Stomach (tissue), 9 donors: ENCODE data around the gene DOCK9. TPM values are rescaled to one million over a fixed set of nuclear protein-coding genes. Genes with fewer than 3 reads are reported as not detected.

Experiments used
- DNase-seq, 2 donors: peaks; one replicate each; pipeline versions ENCODE4 v3.0.0 to v3.0.0-alpha.2; 2013 to 2019
- H3K27ac ChIP-seq, 5 donors: fragments of 200-600 bp in 4 of 5; sonication (generic) in 4 of 5; one replicate each; pipeline ENCODE4 v1.5.1; 2013 to 2019; ENCODE audit warnings: mild to moderate bottlenecking in 1 of 5, moderate library complexity in 1 of 5
- H3K27me3 ChIP-seq, 3 donors: fragments of 200-600 bp; sonication (generic); one replicate each; pipeline ENCODE4 v1.5.1; 2017 to 2019; ENCODE audit warnings: mixed run types in 1 of 3
- H3K36me3 ChIP-seq, 4 donors: fragments of 200-600 bp; sonication (generic); 1 replicate in 3 of 4; 2 replicates in 1 of 4; pipeline ENCODE4 v1.5.1; 2016 to 2019
- H3K4me1 ChIP-seq, 4 donors: fragments of 200-600 bp; sonication (generic); one replicate each; pipeline ENCODE4 v1.5.1; 2016 to 2019
- H3K4me3 ChIP-seq, 4 donors: fragments of 200-600 bp; sonication (generic) in 3 of 4; one replicate each; pipeline ENCODE4 v1.5.1; 2016 to 2019; ENCODE audit warnings: mild to moderate bottlenecking in 1 of 4
- H3K9me3 ChIP-seq, 4 donors: fragments of 200-600 bp; sonication (generic); one replicate each; pipeline ENCODE4 v1.5.1; 2016 to 2019
- CTCF ChIP-seq, 7 experiments: fragments of 450-650 bp in 4 of 7; fragments of 200-600 bp in 3 of 7; sonication (generic) in 3 of 7; IDR thresholded peaks; one replicate each; pipeline ENCODE4 v1.5.1; 2016 to 2019; ENCODE audit warnings: antibody characterized with exemption in 7 of 7, control low read depth in 2 of 7, mild to moderate bottlenecking in 1 of 7
- EP300 ChIP-seq: sonication (generic); formaldehyde crosslinking; IDR thresholded peaks from one replicate; pipeline ENCODE4 v1.6.1; 2017; ENCODE audit warnings: antibody characterized with exemption
- POLR2A ChIP-seq, 4 donors: fragments of 450-650 bp; IDR thresholded peaks; one replicate each; pipeline ENCODE4 v1.6.1; 2016; ENCODE audit warnings: antibody characterized with exemption in 4 of 4, control low read depth in 2 of 4, mild to moderate bottlenecking in 1 of 4, moderate library complexity in 1 of 4
- POLR2AphosphoS5 ChIP-seq, 3 donors: sonication (generic); formaldehyde crosslinking; IDR thresholded peaks; one replicate each; pipeline ENCODE4 v1.6.1; 2016; ENCODE audit warnings: antibody characterized with exemption in 3 of 3
- WGBS, 5 donors: extraction: QIAGEN DNeasy Blood & Tissue Kit in 3 of 5; methylation state at CpG; one replicate each; pipeline versions ENCODE4 v1.1.5 to v1.1.7; 2013 to 2018; 5-methylcytosine and 5-hydroxymethylcytosine counted together
- intact Hi-C: fragments of 100-400 bp; cut with DNase I; formaldehyde crosslinking; loops from one replicate; pipeline ENCODE4 v1.15.1; 2023; ENCODE audit warnings: low total_unique reads
- polyA plus RNA-seq, 3 donors: library from polyadenylated mRNA; stranded (reverse); fragments of 200-250 nt; gene quantifications; one replicate each; pipeline ENCODE4 v1.2.3, GENCODE V29; 2013
- total RNA-seq, 5 donors: library from RNA; depleted of rRNA; stranded (reverse); fragments of >200 nt; gene quantifications; one replicate each; pipeline versions ENCODE4 v1.1.0 to v1.2.3, GENCODE V29; 2014 to 2016
- donor health status: healthy with polysubstance abuse.
- donor health status: Bipolar disorder and iron deficiency.
- donor health status: healthy.

DOCK9 gene
- total and polyA plus RNA-seq, 8 donors: 8.7 to 97.9 (median 49.2) TPM

- WGBS, 5 donors: 62 to 75% (median 66%) methylated on average over 6 of the region's 6 CpGs
- intact Hi-C loops: no loop called here
Measured at GRCh38 chr13:98860491-98860890, 117.4 kb downstream of the DOCK9 start.

DNA sequence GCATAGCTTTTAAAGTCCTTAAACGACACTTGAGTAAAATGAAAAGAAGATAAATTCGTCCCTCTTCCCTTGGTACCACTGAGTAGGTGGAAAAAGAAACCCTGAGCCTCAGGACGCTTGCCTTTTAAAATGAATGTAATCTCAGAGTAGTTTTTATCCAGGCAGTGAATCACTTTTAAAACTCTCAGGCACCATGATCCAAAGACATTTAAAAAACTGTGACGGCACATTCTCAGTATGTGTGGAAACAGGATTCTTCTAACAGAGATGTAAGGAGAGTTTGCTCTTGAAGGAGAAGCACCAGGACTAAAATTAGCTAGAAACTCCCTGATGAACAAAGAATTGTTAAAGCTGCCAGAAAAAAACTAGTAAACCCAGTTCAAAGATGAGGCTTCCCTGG lies 119.7 kb downstream of the DOCK9 start:
- 67 to 87% (median 83%) methylated on average over 4 of the region's 4 CpGs for WGBS, 5 donors
- no peak overlapping the region for H3K4me3 ChIP-seq

More at GRCh38 chr13:98860491-98860890, 117.4 kb downstream of the DOCK9 start:
- Histone ChIP-seq H3K9me3 (no peaks in the 10 kb centered on the region), H3K4me3 (no peak overlapping the region), H3K27me3 (no peaks in the 10 kb centered on the region), H3K27ac (no peak overlapping the region), H3K36me3 (peaks cover 15 to 71% (median 66%) of the 10 kb centered on the region in 4 donors), H3K4me1 (peaks cover 0 to 13% (median 2%) of the 10 kb centered on the region in 4 donors)
- TF ChIP-seq EP300: no peak
- TF ChIP-seq POLR2AphosphoS5 (IDR thresholded peaks at IDR 0.05): no peak
- no peak for TF ChIP-seq CTCF (IDR thresholded peaks at IDR 0.05)
- no peak for TF ChIP-seq POLR2A (IDR thresholded peaks at IDR 0.05)
- no peak for DNase-seq

DNA sequence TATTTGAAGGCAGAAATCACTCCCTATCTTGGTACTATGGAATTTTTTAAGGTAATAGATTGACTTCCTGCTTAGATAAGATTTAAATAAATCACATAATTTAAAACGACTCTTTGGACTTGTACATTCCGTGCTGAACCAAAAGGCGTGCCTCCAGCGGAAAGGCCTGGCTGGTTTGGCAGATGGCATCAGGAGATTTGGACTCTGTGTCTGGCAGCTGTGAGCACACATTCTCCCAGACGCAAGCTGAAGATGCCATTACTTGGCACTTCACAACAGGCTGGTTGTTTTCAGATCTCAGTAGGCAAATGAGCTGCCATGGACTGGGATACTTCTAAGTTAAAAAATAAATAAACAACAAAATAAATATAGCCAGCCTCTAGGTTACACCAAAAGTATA lies 120.9 kb downstream of the DOCK9 start:
- intact Hi-C loops: no loop called here
- TF ChIP-seq CTCF (IDR thresholded peaks at IDR 0.05) (no peak), POLR2A (IDR thresholded peaks at IDR 0.05) (no peak), POLR2AphosphoS5 (IDR thresholded peaks at IDR 0.05) (peak in 2 of 3 donors; percentile 25 to 62), EP300 (no peak)
- Histone ChIP-seq H3K4me1 (peaks cover 0 to 17% (median 2%) of the 10 kb centered on the region in 4 donors), H3K27ac (peak overlapping the region in 1 of 5 donors; percentile 24), H3K9me3 (no peaks in the 10 kb centered on the region), H3K36me3 (peaks cover 3 to 73% (median 64%) of the 10 kb centered on the region in 4 donors), H3K4me3 (no peak overlapping the region), H3K27me3 (no peaks in the 10 kb centered on the region)
- DNase-seq: peak in 1 of 2 donors; percentile 55
- WGBS, 5 donors: 32 to 58% (median 41%) methylated on average over 5 of the region's 5 CpGs

More for the DNA sequence above, 119.7 kb downstream of the DOCK9 start:
- Histone ChIP-seq H3K27ac (no peak overlapping the region), H3K4me1 (peaks cover 0 to 17% (median 2%) of the 10 kb centered on the region in 4 donors), H3K9me3 (no peaks in the 10 kb centered on the region), H3K36me3 (peaks cover 15 to 80% (median 73%) of the 10 kb centered on the region in 4 donors), H3K27me3 (no peaks in the 10 kb centered on the region)
- no peak for DNase-seq
- intact Hi-C loops: no loop called here
- TF ChIP-seq CTCF (IDR thresholded peaks at IDR 0.05) (no peak), POLR2AphosphoS5 (IDR thresholded peaks at IDR 0.05) (no peak)

GRCh38 chr13:98854448-98854847 lies 123.4 kb downstream of the DOCK9 start:
- Histone ChIP-seq H3K4me3 (no peak overlapping the region), H3K27me3 (no peaks in the 10 kb centered on the region), H3K27ac (no peak overlapping the region), H3K9me3 (no peaks in the 10 kb centered on the region), H3K4me1 (peaks cover 0 to 17% (median 2%) of the 10 kb centered on the region in 4 donors), H3K36me3 (peaks cover 0 to 59% (median 46%) of the 10 kb centered on the region in 4 donors)
- TF ChIP-seq POLR2A (IDR thresholded peaks at IDR 0.05) (no peak), POLR2AphosphoS5 (IDR thresholded peaks at IDR 0.05) (no peak), EP300 (no peak), CTCF (IDR thresholded peaks at IDR 0.05) (no peak)
- WGBS, 5 donors: 84 to 92% (median 90%) methylated on average over 6 of the region's 6 CpGs
- no peak for DNase-seq
- intact Hi-C loops: no loop called here
